Skeletal muscle tissue (tissue), 4 donors: ENCODE results near the gene RDH16. TPM values are rescaled to one million over a fixed set of nuclear protein-coding genes. Genes with fewer than 3 reads are reported as not detected.

Experiments used
- H3K27ac ChIP-seq: one replicate; pipeline ENCODE4 v1.7.0; 2013; ENCODE audit warnings: mild to moderate bottlenecking, low read depth, low read length, inconsistent platforms
- H3K27me3 ChIP-seq, 3 donors: one replicate each; pipeline ENCODE4 v1.7.0; 2013; ENCODE audit warnings: low read length in 3 of 3; ENCODE audit not compliant: control insufficient read depth in 3 of 3, insufficient read depth in 3 of 3
- H3K36me3 ChIP-seq, 3 donors: one replicate each; pipeline ENCODE4 v1.7.0; 2013; ENCODE audit warnings: low read length in 3 of 3; ENCODE audit not compliant: control insufficient read depth in 3 of 3, insufficient read depth in 3 of 3
- H3K4me1 ChIP-seq, 3 donors: one replicate each; pipeline ENCODE4 v1.7.0; 2013; ENCODE audit warnings: low read length in 3 of 3, mild to moderate bottlenecking in 3 of 3; ENCODE audit not compliant: control insufficient read depth in 3 of 3, insufficient read depth in 3 of 3
- H3K4me3 ChIP-seq, 3 donors: one replicate each; pipeline ENCODE4 v1.7.0; 2013; ENCODE audit warnings: low read length in 3 of 3
- H3K9ac ChIP-seq, 3 donors: one replicate each; pipeline ENCODE4 v1.7.0; 2013; ENCODE audit warnings: low read length in 3 of 3, mild to moderate bottlenecking in 3 of 3, moderate library complexity in 2 of 3, low read depth in 1 of 3
- H3K9me3 ChIP-seq, 3 donors: one replicate each; pipeline ENCODE4 v1.7.0; 2013; ENCODE audit warnings: low read length in 3 of 3; ENCODE audit not compliant: control insufficient read depth in 3 of 3
- total RNA-seq: library from RNA; depleted of rRNA; stranded (reverse); fragments of >200 nt; gene quantifications from one replicate; pipeline ENCODE4 v1.2.3, GENCODE V29; 2014
- donor health status: Osteomylitis.

Gene RDH16, protein sequence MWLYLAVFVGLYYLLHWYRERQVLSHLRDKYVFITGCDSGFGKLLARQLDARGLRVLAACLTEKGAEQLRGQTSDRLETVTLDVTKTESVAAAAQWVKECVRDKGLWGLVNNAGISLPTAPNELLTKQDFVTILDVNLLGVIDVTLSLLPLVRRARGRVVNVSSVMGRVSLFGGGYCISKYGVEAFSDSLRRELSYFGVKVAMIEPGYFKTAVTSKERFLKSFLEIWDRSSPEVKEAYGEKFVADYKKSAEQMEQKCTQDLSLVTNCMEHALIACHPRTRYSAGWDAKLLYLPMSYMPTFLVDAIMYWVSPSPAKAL
- 0.52 TPM for total RNA-seq

DNA sequence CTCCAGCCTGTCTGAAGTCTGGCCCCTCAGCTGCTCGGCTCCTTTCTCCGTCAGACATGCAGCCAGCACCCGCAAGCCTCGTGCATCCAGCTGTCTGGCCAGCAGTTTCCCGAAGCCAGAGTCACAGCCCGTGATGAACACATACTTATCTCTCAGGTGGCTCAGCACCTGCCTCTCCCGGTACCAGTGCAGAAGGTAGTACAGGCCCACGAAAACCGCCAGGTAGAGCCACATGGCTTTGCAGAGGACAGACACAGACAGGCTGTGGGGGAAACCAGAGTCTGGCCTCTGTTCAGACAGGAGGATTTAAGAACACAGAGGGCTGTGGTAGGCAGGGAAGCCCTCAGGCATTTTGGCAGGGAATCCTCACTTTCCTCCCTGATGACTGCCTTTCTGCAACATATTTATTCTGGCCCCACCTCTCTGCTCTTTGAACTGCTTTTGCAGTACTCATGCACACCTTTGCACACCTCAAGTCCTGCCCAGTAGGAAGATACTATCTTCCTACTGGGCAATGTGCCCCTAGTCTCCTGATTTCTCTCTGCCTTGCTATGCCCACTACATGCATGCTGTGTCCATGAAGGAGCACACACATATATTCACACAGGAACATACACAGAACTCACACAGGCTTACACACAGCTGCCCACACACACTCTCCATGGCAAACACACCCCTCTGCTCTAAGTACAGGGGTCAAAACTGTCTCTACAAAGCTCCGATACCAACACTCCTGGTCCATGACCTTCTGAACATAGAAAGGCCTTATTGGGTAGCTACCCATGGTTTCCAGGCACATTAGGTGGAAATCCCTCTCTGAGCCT is at the start of gene RDH16:
TSS of gene RDH16 (minus strand) at position 380 of the 824 bp plus-strand sequence. CDS start at position 234, 146 bp downstream.
- H3K36me3 ChIP-seq, result peaks cover 0 to 1% (median 0%) of the 10 kb centered on the region in 3 donors

DNA sequence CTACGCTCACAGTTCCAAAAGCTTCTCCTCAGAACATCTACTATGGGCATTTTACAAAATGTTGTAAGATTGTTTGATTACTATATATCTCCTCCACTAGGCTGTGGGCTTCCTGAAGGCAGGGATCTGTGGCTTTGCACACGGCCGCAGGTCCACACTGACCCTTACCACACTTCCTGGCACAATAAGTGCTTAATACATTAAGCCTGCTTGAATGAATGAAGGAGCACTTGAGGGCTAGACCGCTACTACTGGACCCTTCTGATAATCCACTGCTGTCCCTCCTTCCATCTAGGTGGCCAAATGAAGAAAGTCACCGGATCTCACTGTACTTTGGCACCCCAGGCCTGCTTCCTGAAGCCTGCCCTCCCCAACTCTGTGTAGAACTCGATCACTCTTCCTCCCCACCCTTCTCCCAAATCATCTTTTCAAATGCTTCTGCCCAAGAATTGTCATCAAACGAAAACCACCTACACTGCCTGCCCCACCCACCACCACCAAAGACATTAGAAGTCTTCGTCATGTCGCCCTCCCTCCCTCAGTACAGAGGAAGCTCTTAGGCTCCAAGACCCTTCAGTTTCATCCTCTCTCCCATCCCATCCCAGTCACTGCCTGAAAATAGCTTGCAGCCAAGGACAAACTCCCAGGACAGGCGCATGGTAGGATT is 49.5 kb upstream of the RDH16 start:
- Histone ChIP-seq H3K9me3 (no peaks in the 10 kb centered on the region), H3K4me3 (peak overlapping the region; percentile 58 to 68 (median 61)), H3K27ac (no peak overlapping the region), H3K4me1 (peaks cover 12 to 21% (median 14%) of the 10 kb centered on the region in 3 donors), H3K27me3 (no peaks in the 10 kb centered on the region), H3K36me3 (peaks cover 26 to 28% (median 27%) of the 10 kb centered on the region in 3 donors), H3K9ac (peak overlapping the region in 2 of 3 donors; percentile 64 to 72)

More for the DNA sequence above, at the start of gene RDH16:
- no peak within 1 kb of the TSS for H3K27ac ChIP-seq
- H3K4me1 ChIP-seq, result no peaks in the 10 kb centered on the region
- H3K9me3 ChIP-seq, result peaks cover 0 to 4% (median 3%) of the 10 kb centered on the region in 3 donors
- no peaks in the 10 kb centered on the region for H3K27me3 ChIP-seq
- H3K4me3 ChIP-seq, result no peak within 1 kb of the TSS
- no peak within 1 kb of the TSS for H3K9ac ChIP-seq

DNA sequence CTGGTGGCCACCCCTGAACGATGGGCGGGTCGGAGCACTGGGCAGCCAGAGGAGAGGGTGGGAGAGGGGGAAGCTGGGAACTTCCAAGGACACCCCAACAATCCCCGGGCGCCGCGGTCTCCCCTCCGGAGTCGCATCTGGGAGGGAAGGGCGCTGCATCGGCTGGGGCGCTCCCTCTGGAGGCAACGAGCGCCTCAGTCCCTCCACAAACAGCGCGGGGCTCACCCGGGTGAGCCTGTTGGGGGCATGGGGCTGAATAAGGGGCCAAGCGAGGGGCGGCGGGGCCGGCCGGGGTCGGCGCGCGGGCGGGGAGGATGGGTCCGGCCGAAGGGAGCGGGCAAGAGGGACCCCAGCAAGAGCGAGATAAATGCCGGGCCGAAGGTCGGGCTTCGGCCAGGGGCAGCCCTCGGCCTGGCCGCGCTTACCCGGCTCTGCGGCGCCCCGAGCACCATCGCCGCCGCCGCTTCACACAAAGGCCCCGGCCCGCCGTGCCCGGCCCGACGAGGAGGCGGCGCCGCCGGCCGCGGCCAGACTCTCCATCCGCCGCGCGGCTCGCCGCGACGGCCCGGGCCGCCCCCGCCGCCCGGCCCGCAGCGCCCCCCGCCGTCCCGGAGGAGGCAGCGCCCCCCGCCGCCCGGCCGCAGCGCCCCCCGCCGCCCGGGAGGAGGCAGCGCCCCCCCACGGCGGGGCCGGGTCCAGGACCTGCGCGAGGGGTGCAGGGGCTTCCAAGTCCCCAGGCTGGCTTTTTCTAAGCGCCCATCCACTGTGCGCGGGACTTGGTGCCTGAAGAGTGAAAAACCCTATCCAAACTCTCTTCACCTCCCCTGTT is 48.8 kb upstream of the RDH16 start, which contains the start of gene ZBTB39:
TSS of gene ZBTB39 (minus strand) at position 567 of the 829 bp plus-strand sequence. CDS start 1,629 bp downstream, outside the sequence.
- H3K4me3 ChIP-seq, result peak within 1 kb of the TSS; percentile 79 to 84 (median 80)
- H3K9ac ChIP-seq, result peak within 1 kb of the TSS; percentile 73 to 90 (median 88)
- H3K9me3 ChIP-seq, result no peaks in the 10 kb centered on the region
- H3K27me3 ChIP-seq, result no peaks in the 10 kb centered on the region
- H3K4me1 ChIP-seq, result peaks cover 14 to 26% (median 17%) of the 10 kb centered on the region in 3 donors
- peaks cover 34 to 35% (median 34%) of the 10 kb centered on the region in 3 donors for H3K36me3 ChIP-seq
- peak within 1 kb of the TSS; percentile 40 for H3K27ac ChIP-seq

DNA sequence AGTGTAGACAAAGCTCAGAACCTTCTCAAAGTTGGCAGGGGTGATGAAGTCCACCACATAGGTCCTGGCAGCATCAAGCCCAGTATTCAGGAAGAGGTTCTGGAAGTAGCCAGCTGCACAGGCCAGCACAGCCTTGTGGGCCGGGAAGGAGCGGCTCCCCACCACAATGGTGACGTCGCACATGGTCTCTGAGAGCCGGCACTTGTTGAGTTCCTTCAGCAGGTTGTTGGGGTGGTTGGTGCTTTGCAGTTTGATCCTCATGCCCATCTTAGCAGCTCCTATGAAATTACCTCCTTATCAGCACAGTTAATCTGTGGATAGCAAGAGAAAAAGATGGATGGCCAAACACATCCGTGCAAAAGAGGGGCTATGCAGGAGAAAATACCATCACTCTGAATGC is 47.2 kb upstream of the RDH16 start:
- H3K9ac ChIP-seq, result no peak overlapping the region
- no peaks in the 10 kb centered on the region for H3K27me3 ChIP-seq
- no peaks in the 10 kb centered on the region for H3K9me3 ChIP-seq
- H3K4me3 ChIP-seq, result peak overlapping the region in 1 of 3 donors; percentile 14
- peaks cover 14 to 26% (median 17%) of the 10 kb centered on the region in 3 donors for H3K4me1 ChIP-seq
- H3K36me3 ChIP-seq, result peaks cover 36 to 43% (median 40%) of the 10 kb centered on the region in 3 donors
- no peak overlapping the region for H3K27ac ChIP-seq

DNA sequence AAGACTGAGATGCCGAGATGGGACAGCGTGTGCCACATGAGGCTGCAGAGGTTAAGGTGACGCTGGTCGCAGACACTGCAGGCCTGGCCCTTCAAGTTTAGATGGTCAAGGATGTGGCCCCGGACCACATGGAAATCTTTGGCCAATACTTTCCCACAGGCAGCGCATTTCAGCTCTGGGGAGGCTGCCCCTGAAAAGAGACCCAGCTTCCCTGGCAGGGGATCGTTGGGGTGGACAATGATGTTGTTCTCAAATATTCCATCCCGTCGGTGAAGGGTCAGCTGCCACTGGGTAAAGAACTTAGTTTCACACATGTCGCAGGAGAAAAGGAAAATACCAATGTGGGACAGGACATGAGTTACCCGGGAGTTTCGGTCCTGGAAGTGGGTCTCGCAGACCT is 46.0 kb upstream of the RDH16 start:
- Histone ChIP-seq H3K36me3 (peaks cover 40 to 43% (median 40%) of the 10 kb centered on the region in 3 donors), H3K9me3 (no peaks in the 10 kb centered on the region), H3K9ac (no peak overlapping the region), H3K4me3 (no peak overlapping the region), H3K27ac (no peak overlapping the region), H3K27me3 (no peaks in the 10 kb centered on the region), H3K4me1 (peaks cover 14 to 26% (median 17%) of the 10 kb centered on the region in 3 donors)

DNA sequence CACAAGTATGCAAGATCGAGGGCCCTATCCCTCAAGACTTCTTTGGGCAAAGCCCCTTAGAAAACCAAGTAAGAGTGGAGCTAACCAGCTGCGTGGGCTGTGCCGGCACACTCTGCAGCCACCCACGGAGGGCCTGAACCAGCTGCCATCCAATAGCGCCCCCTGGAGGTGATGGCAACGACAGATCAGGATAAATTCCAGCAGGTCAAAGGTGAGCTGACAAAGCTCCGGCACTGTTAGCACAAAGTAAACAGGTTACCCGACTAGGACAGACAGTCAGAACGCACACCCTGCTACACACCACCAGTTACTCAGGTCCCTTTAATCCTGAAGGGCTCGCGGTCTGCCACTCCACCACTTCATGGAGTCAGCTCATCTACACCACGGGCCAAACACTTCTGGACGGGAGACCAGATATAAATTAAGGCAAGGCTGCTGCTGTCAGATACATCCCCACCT is 44.1 kb upstream of the RDH16 start:
- H3K36me3 ChIP-seq, result peaks cover 40 to 47% (median 46%) of the 10 kb centered on the region in 3 donors
- H3K27me3 ChIP-seq, result no peaks in the 10 kb centered on the region
- H3K4me1 ChIP-seq, result peaks cover 10 to 20% (median 16%) of the 10 kb centered on the region in 3 donors

DNA sequence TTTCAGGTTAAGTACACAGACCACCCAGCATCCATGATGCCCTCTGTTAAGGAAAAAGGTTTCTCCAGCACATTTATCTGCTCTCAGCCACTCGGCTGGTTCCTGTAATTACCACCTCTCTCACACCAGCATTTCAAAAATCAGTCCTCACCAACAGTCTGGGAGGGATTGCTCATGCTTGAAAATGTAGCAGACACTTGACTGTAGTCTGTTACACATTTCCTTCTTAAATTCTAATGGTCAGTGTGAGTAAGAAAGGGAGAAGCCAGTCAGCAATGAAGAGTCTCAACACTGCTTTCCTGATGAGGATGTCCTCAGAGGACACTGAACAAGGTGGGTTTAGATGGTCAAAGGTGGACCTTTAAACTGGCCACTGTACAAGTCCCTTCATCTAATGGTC is 43.0 kb upstream of the RDH16 start:
- peaks cover 43 to 47% (median 46%) of the 10 kb centered on the region in 3 donors for H3K36me3 ChIP-seq
- no peak overlapping the region for H3K27ac ChIP-seq
- no peak overlapping the region for H3K9ac ChIP-seq
- H3K4me1 ChIP-seq, result peaks cover 6 to 14% (median 13%) of the 10 kb centered on the region in 3 donors
- H3K9me3 ChIP-seq, result no peaks in the 10 kb centered on the region
- no peak overlapping the region for H3K4me3 ChIP-seq
- H3K27me3 ChIP-seq, result no peaks in the 10 kb centered on the region

More for the DNA sequence above, 44.1 kb upstream of the RDH16 start:
- Histone ChIP-seq H3K27ac (no peak overlapping the region), H3K9ac (no peak overlapping the region), H3K9me3 (no peaks in the 10 kb centered on the region), H3K4me3 (no peak overlapping the region)

DNA sequence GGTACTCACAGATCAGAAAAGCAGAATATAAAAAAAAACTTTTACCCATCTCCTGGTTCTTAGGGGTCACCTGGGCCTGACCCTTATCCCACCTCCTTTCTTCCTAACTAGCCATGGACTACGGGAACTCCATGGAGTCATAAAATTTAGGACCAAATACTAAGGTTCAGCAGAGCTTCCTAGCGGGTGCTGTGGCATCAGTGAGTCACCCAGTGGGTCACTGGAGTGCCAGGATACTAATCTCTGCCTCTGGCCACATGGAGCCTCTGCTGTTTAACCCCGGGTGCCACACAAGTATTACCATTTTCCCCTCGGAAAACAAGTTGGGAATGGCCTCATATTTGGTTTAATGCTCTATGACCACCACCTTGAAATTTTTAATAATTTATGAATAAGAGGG is 42.0 kb upstream of the RDH16 start:
- Histone ChIP-seq H3K36me3 (peaks cover 44 to 47% (median 45%) of the 10 kb centered on the region in 3 donors), H3K27ac (no peak overlapping the region), H3K4me1 (peaks cover 0 to 8% (median 7%) of the 10 kb centered on the region in 3 donors), H3K27me3 (no peaks in the 10 kb centered on the region), H3K9me3 (no peaks in the 10 kb centered on the region), H3K4me3 (no peak overlapping the region), H3K9ac (no peak overlapping the region)

DNA sequence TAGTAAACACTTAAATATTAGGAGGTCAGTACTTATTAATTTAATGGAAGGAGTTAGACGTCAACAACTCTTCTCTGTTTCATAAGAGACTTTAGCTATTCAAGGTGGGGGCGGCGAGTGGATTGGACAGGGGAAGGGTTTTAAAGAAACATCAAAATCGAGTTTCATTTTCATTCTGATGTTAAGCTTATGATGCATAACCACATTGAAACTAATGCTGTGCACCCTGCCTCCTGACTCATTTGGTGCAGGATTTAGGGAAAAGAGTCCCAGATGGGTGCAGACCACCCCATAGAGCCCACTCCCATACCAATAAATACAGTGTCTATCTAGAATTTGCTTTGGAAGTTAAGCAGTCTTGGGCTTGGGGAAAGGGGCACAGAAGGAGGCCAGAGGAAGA is 41.6 kb upstream of the RDH16 start:
- H3K4me3 ChIP-seq, result no peak overlapping the region
- peaks cover 39 to 42% (median 40%) of the 10 kb centered on the region in 3 donors for H3K36me3 ChIP-seq
- H3K4me1 ChIP-seq, result peaks cover 0 to 8% (median 5%) of the 10 kb centered on the region in 3 donors
- no peaks in the 10 kb centered on the region for H3K9me3 ChIP-seq
- no peaks in the 10 kb centered on the region for H3K27me3 ChIP-seq
- no peak overlapping the region for H3K27ac ChIP-seq
- no peak overlapping the region for H3K9ac ChIP-seq
